Measurements from ENCODE around the gene ZNF618.

The ZNF618 gene

DNA sequence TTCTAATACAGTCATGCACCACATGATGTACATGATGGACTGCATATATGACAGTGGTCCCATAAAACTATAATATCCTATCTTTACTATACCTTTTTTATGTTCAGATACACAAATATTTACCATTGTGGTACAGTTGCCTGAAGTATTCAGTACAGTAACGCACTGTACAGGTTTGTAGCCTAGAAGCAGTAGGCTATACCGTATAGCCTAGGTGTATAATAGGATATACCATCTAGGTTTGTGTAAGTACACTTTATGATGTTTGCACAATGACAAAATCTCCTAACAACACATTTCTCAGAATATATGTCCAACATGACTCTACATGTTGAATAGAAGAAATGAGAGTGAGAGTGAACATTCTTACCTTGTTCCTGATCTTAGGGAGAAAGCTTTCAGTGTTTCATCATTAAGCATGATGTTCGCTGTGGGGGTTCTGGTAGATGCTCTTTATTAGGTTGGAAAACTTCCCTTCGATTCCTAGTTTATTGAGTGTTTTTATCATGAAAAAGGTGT is 170.2 kb downstream of the ZNF618 start:
- DNase-seq (ENCODE audit: low read depth) = no peak

- peak; percentile 8 for DNase-seq (ENCODE audit: low read depth)
These were observed 170.8 kb downstream of the ZNF618 start for GRCh38 chr9:114046875-114047274.

DNA sequence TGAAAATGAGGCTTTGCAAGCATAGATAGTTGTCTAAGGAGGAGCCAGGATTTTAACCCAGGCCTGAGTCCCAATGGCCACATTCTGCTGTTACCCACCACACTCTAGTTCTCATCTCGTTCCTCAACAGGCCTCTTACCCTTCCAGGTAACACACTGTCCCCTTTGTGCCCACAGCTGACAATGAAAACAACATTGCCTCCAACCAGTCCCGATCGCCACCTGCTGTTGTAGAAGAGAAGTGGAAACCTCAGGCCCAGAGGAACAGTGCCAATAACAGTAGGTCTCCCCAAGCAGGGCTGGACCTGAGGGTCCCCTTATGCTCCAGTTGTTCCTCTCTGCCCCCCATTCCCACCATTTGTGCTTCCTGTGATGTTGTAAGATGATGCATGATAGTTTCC is 171.6 kb downstream of the ZNF618 start:
- DNase-seq (ENCODE audit: low read depth) = no peak

- DNase-seq (ENCODE audit: low read depth) = no peak
These were observed 172.7 kb downstream of the ZNF618 start for GRCh38 chr9:114048533-114049415.

DNA sequence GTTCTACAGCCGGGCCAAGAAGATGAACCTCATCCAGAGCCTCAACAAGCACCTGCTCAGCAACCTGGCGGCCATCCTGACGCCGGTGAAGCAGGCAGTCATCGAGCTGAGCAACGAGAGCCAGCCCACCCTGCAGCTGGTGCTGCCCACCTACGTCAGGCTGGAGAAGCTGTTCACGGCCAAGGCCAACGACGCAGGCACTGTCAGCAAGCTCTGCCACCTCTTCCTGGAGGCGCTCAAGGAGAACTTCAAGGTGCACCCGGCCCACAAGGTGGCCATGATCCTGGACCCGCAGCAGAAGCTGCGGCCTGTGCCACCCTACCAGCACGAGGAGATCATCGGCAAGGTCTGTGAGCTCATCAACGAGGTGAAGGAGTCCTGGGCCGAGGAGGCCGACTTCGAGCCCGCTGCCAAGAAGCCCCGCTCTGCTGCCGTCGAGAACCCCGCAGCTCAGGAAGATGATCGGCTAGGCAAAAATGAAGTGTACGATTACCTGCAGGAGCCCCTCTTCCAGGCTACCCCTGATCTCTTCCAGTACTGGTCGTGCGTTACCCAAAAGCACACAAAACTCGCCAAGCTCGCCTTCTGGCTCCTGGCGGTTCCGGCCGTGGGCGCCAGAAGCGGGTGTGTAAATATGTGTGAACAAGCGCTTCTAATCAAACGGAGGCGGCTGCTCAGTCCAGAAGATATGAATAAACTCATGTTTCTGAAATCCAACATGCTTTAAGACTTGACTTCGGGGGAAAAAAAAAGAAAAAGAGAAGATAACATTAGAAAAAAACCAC is 173.5 kb downstream of the ZNF618 start:
- no peak for DNase-seq (ENCODE audit: low read depth)

DNA sequence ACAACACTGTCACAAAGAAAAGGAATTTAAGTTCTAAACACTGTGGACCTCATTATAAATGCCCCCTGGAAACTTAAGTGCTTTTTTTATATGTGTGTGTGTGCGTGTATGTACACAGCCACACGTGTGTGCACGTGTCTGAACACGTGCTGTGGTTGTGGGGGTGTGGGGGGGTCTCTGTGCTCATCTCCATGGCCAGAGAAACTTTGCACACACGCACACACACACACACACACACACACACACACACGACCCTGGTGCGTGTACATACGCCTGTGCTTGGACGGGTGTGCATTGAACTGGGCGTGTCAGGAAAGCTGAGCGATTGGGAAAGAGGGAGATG is 174.1 kb downstream of the ZNF618 start:
- DNase-seq (ENCODE audit: low read depth) = no peak

DNA sequence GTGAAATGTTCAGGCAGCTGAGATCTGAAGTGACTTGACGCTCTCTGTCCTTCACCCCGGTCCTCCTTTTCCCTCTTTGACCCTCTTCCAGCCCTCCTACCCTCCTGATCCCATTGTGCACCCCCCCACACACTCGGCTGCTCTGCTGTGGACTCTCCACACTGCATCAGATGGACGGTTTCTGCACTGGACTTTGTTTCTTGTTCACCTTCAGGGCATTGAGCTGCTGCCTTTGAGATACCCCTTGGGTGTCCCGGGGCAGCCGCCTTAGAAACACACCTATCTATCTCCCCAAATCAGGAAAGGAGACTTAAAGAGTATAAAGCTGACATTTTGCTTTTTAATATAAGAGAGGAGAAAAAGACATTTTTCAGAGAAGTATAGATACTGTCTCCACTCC is 174.5 kb downstream of the ZNF618 start:
- DNase-seq (ENCODE audit: low read depth) = no peak

DNA sequence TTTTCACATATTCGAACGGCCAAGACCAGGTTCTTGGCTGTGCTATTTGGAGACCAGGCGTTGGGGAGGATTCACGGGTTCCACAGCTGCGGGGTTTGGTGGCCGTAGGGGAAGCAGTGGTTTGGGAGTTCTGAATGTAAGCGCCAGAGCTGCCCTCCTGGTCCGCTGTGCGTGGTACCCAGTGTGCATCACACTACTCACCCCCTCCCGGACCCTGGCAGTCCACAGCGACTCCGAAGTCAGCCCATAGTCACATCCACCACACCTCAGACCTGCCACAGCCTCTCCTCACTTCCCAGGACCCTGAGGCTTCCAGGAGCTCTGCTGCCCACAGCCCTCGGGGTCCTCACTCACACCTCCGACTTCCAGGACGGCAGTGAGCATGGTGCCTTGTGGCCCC is 175.2 kb downstream of the ZNF618 start:
- no peak for DNase-seq (ENCODE audit: low read depth)

DNA sequence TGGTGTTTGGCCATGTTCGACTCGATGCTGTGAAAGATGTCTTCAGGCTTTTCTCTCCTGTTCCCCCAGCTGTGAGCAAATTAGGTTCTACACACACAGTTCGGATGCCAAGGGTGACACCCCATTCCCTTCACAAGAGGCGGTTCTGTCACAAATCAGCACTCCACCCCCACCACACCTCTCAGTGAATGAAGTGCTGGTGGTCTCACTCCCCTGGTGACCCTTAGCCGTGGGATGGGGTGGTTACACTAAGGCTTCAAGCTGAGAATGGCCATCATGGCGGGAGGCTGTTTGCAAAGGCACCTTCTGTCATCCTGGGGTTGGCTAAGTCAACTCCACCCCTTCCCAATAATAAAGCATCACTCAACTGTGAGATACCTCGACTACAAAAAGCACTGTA is 175.6 kb downstream of the ZNF618 start:
- no peak for DNase-seq (ENCODE audit: low read depth)

DNA sequence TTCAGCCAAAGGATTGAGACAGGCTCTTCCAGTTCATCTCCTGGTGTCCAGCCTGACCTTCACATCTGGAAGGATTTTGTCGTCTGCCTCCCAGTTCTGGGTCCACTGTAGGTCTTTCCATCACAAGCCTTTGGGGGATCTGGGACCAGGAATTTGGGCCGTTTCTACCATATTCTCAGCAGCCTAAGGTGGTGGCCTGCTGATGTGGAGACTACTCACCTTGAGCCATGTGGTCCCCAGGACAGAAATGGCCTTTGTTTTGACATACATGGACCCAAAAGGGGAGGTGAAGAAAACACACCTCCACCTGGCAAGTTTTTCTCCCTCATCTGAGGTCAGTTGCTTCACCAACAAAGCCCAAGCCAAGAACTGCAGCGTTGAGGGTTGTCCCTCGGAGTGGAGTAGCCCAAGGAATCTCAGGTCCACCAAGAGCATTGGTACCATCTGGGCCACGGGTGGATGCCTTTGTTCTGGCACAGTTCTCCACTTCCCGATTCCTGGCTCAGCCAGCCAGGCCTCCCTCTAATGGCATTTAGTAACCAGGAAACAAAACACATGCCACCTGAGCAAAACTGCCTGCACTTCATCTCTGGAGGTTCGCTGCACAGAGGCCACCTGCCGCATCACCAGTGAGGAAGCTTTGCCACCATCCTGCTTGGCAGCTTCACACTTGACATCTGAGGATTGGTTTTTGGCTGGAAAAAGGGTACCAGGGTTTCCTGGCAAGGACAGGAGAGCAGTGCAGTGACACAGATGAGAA is 177.3 kb downstream of the ZNF618 start:
- DNase-seq (ENCODE audit: low read depth) = no peak

- DNase-seq (ENCODE audit: low read depth) = no peak
These were observed 178.1 kb downstream of the ZNF618 start for GRCh38 chr9:114054191-114054690.

GRCh38 chr9:114055061-114055460 is 179.0 kb downstream of the ZNF618 start:
- DNase-seq (ENCODE audit: low read depth) = no peak

DNA sequence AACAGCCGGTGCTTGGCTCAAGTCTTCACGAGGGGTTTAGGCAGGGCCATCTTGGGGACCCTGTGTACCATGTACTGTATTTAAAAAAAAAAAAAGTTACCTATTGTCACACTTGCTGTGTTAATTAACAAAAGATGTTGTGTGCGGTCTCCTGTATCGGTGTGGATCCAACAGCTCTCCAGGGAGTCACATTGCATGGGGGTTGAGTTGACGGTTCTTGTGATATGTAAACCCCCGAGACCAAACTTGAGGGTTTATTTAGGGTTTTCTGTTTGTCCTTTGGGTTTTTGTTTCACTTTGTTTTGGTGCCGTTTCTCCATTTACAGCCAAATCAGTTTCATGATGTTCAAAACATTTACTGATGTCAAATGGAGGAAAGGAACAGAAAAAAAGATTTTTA is 179.8 kb downstream of the ZNF618 start:
- no peak for DNase-seq (ENCODE audit: low read depth)

DNA sequence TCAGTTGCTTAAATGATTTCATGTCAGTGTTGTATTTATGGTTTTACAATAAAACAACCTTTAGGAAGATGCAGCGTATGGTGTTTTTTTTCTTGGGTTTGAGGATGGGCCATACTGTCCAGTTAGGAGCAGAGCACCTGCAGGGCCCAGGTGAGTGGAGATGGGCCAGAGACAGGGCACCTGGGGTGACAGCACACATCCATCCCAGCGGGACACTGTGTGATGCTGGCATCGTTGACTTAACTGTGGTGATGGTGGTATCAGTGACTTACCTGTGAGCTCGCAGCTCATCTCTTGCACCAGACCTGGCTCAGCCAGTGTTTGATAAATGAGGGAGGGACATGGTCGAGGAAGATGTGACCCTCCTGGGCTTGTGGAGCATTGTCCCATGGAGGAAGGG is 180.4 kb downstream of the ZNF618 start:
- no peak for DNase-seq (ENCODE audit: low read depth)

GRCh38 chr9:114057161-114057885 is 181.2 kb downstream of the ZNF618 start:
- no peak for DNase-seq (ENCODE audit: low read depth)

GRCh38 chr9:114058688-114059046 is 182.6 kb downstream of the ZNF618 start:
- no peak for DNase-seq (ENCODE audit: low read depth)

DNA sequence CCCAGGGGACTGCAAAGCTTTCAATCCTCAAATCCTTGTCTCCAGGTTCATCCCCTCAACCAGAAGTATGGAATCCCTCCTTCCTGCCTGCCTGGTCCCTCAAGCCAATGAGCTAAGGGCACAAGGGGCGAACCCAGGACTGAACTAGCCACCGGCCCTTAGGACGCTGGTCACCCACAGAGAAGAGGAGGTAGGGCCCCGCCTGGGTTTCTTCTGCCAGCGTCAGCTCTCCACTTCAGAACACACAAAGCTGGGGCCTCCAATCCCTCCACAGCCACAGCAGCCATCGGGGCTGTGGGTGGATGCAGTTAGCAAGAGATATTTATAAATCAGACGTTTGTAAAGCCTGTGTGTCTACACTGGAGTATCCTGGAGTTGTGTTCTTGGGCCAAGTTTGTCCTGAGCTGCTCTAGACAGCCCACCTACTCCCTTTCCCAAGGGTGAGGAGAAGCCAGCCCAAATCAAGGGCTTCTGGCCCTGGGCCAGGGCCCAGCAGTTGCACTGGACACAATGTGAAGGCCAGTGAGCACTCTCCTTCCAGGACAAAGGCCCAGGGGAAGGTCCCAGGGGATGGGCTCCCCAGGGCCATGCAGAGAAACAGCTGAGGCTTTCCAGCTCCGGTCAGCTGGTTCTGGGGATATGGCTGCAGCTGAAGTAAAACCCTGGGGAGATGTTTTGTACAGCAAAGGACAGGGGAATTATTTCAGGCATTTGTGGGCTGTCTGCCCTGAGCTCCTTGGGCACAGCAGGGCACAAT is 183.1 kb downstream of the ZNF618 start:
- DNase-seq (ENCODE audit: low read depth) = no peak

DNA sequence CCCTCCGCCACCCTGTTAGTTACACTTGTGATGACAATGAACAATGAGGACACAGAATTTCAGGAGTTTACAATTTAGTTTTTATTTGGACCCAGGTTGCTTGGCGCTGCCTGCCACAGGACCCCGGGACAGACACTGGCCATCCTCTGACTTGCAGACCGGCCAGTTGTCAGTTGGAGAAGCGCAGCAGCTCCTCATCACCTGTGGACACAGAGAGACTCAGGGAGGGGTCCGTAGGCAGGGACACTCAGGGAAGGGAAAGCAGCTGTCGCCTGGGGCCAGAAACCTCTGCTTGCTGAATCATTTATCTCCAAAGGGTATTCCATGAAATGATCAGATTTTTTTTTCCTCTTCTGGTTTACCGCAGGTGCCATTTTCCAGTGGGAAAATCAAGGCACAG is 184.0 kb downstream of the ZNF618 start:
- no peak for DNase-seq (ENCODE audit: low read depth)

GRCh38 chr9:114060711-114061110 is 184.6 kb downstream of the ZNF618 start:
- no peak for DNase-seq (ENCODE audit: low read depth)

DNA sequence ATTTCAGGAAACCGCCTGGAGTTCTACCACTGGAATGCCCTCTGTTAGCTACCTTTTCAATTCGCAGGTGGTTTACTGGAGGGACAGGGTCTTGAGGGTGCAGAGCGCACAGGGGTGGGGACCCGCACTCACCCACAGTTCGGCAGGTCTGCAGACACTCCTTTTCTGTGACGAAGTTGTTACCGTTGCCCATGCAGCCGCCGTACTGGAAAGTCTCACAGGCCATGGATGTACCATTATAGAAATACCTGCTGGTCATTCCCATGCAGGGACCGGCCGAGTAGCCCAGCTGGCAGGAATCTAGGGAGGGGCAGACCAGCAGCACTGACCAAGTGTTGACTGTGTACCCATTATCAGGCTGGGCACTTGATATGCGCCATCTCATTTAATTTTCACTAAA is 185.2 kb downstream of the ZNF618 start:
- no peak for DNase-seq (ENCODE audit: low read depth)
